Measurements from ENCODE around the gene KLHL3.

DNA sequence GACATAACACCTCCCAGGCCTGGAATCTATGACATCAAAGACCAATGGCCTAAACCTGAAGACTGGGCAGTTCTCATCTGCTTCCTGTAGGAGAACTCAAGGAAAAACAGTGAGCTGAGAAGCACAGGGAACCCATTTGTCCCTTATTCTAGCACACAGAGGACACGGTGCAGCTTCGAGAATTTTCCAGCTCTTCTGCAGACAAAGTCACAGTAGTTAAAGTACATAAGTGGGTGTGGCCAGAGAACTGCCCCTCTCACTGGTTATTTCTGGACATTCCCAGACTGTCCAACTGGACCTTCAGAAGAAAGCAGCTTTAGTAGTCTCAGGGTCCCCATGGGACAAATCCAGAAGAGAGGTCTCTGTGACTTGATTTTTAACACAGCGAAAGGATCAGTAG is 114.6 kb downstream of the KLHL3 start:
- TF ChIP-seq, protein P1, sequence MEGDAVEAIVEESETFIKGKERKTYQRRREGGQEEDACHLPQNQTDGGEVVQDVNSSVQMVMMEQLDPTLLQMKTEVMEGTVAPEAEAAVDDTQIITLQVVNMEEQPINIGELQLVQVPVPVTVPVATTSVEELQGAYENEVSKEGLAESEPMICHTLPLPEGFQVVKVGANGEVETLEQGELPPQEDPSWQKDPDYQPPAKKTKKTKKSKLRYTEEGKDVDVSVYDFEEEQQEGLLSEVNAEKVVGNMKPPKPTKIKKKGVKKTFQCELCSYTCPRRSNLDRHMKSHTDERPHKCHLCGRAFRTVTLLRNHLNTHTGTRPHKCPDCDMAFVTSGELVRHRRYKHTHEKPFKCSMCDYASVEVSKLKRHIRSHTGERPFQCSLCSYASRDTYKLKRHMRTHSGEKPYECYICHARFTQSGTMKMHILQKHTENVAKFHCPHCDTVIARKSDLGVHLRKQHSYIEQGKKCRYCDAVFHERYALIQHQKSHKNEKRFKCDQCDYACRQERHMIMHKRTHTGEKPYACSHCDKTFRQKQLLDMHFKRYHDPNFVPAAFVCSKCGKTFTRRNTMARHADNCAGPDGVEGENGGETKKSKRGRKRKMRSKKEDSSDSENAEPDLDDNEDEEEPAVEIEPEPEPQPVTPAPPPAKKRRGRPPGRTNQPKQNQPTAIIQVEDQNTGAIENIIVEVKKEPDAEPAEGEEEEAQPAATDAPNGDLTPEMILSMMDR (IDR thresholded peaks at IDR 0.05) = no peak
- no peak for TF ChIP-seq POLR2A (IDR thresholded peaks at IDR 0.05)

All from body of pancreas (tissue), 4 donors.